Inflammatory macrophage treated with lipopolysaccharide for 1 hour (primary cell): Measurements from ENCODE around the gene TRIM16.
"Not testable (repeated sequence)": the region's sequence is repeated elsewhere in the genome, so short reads cannot be mapped to it uniquely, and the experiment has no call there.

ENCODE experiments used
- DNase-seq, 2 donors: peaks; one replicate each; pipeline ENCODE4 v3.0.0-alpha.2; 2020 to 2022

Gene TRIM16

GRCh38 chr17:15657868-15658267 lies 26.2 kb downstream of the TRIM16 start:
- no peak for DNase-seq

- DNase-seq, result no peak
Observed at GRCh38 chr17:15654886-15655561, 29.1 kb downstream of the TRIM16 start.

GRCh38 chr17:15654401-15654800 lies 29.7 kb downstream of the TRIM16 start:
- not testable (repeated sequence) for DNase-seq

GRCh38 chr17:15652960-15653359 lies 31.2 kb downstream of the TRIM16 start:
- no peak for DNase-seq

GRCh38 chr17:15651583-15652110 lies 32.5 kb downstream of the TRIM16 start:
- DNase-seq, result peak; percentile 94 to 96

- DNase-seq, result no peak
Observed at GRCh38 chr17:15650741-15651582, 33.1 kb downstream of the TRIM16 start.

- DNase-seq, result peak in 1 of 2 donors; percentile 18
Observed at GRCh38 chr17:15649861-15650421, 34.2 kb downstream of the TRIM16 start.

GRCh38 chr17:15648386-15648785 lies 35.7 kb downstream of the TRIM16 start:
- no peak for DNase-seq

GRCh38 chr17:15645942-15646312 lies 38.2 kb downstream of the TRIM16 start:
- DNase-seq, result peak in 1 of 2 donors; percentile 7

- DNase-seq, result peak in 1 of 2 donors; percentile 32
Observed at GRCh38 chr17:15645099-15645941, 38.8 kb downstream of the TRIM16 start.

- DNase-seq, result not testable (repeated sequence)
Observed at GRCh38 chr17:15642505-15643251, 41.4 kb downstream of the TRIM16 start.

GRCh38 chr17:15642014-15642413 lies 42.1 kb downstream of the TRIM16 start:
- DNase-seq, result not testable (repeated sequence)

GRCh38 chr17:15630930-15631453 lies 53.1 kb downstream of the TRIM16 start:
- not testable (repeated sequence) for DNase-seq

GRCh38 chr17:15629991-15630390 lies 54.1 kb downstream of the TRIM16 start:
- not testable (repeated sequence) for DNase-seq

- not testable (repeated sequence) for DNase-seq
Observed at GRCh38 chr17:15623661-15624209, 60.4 kb downstream of the TRIM16 start.

- DNase-seq, result not testable (repeated sequence)
Observed at GRCh38 chr17:15623255-15623654, 60.9 kb downstream of the TRIM16 start.

- DNase-seq, result not testable (repeated sequence)
Observed at GRCh38 chr17:15622124-15622523, 62.0 kb downstream of the TRIM16 start.

- not testable (repeated sequence) for DNase-seq
Observed at GRCh38 chr17:15619331-15620058, 64.6 kb downstream of the TRIM16 start, which contains the start of gene FBXW10B. Gene FBXW10B, minus strand, starts transcription at chr17:15619704. Its CDS starts 192 bp downstream, at chr17:15619512.

GRCh38 chr17:15616828-15617227 lies 67.3 kb downstream of the TRIM16 start:
- not testable (repeated sequence) for DNase-seq

- not testable (repeated sequence) for DNase-seq
Observed at GRCh38 chr17:15615850-15616249, 68.3 kb downstream of the TRIM16 start.
